Neural crest cell (in vitro differentiated cells): ENCODE data around the gene BAD. TPM values are rescaled to one million over a fixed set of nuclear protein-coding genes. Genes with fewer than 3 reads are reported as not detected.

Source experiments
- DNase-seq: peaks from one replicate; pipeline ENCODE4 v3.0.0; 2021; ENCODE audit warnings: low read depth, mixed read lengths, low spot score
- H3K27ac Mint-ChIP-seq: one replicate; pipeline ENCODE4 v1.8.0; 2021; ENCODE audit warnings: mild to moderate bottlenecking, mixed read lengths; ENCODE audit not compliant: unreplicated experiment
- H3K27me3 Mint-ChIP-seq: 2 replicates; pipeline ENCODE4 v1.8.0; 2021; ENCODE audit warnings: low read depth, mild to moderate bottlenecking, mixed read lengths
- H3K36me3 Mint-ChIP-seq: 2 replicates; pipeline ENCODE4 v1.8.0; 2021; ENCODE audit warnings: low read depth, mild to moderate bottlenecking, mixed read lengths
- H3K4me1 Mint-ChIP-seq: 2 replicates; pipeline ENCODE4 v1.8.0; 2021; ENCODE audit warnings: mixed read lengths
- H3K4me3 Mint-ChIP-seq: one replicate; pipeline ENCODE4 v1.8.0; 2021; ENCODE audit warnings: mild to moderate bottlenecking, mixed read lengths
- H3K9me3 Mint-ChIP-seq: 2 replicates; pipeline ENCODE4 v1.8.0; 2021; ENCODE audit warnings: mixed read lengths
- total RNA-seq: library from RNA; stranded (reverse); gene quantifications from 2 replicates; pipeline ENCODE4 v1.2.1, GENCODE V29; 2021
- TF ChIP-seq, protein P1 (sequence below): fragments of 200-600 bp; sonication (generic); conservative IDR thresholded peaks from 2 replicates; pipeline ENCODE4 v1.5.0; 2021; ENCODE audit warnings: antibody characterized with exemption, mild to moderate bottlenecking

The BAD gene
- total RNA-seq, 1 donor from 2014 or later: 47.1 TPM

DNA sequence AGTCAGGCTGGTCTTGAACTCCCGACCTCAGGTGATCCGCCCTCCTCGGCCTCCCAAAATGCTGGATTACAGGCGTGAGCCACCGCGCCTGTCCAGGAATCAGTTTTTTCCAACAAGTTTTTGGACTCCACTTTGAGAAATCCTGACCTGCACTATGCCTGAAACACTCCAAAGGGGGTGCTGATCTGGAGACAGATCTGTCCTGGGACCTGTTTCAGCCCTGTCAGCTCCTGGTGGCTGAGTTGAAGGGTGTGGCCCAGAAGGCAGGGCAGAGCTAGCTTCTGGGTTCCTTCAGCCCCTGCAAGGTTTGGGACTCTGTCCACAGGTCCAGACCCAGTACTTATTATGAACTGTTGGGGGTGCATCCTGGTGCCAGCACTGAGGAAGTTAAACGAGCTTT lies 52.9 kb downstream of the BAD start:
- H3K4me1 Mint-ChIP-seq: peaks cover 33% of the 10 kb centered on the region
- no peak for DNase-seq
- peak overlapping the region; percentile 93 for H3K4me3 Mint-ChIP-seq
- H3K27me3 Mint-ChIP-seq: no peaks in the 10 kb centered on the region
- H3K27ac Mint-ChIP-seq: no peak overlapping the region
- H3K9me3 Mint-ChIP-seq: no peaks in the 10 kb centered on the region
- TF ChIP-seq, protein P1, sequence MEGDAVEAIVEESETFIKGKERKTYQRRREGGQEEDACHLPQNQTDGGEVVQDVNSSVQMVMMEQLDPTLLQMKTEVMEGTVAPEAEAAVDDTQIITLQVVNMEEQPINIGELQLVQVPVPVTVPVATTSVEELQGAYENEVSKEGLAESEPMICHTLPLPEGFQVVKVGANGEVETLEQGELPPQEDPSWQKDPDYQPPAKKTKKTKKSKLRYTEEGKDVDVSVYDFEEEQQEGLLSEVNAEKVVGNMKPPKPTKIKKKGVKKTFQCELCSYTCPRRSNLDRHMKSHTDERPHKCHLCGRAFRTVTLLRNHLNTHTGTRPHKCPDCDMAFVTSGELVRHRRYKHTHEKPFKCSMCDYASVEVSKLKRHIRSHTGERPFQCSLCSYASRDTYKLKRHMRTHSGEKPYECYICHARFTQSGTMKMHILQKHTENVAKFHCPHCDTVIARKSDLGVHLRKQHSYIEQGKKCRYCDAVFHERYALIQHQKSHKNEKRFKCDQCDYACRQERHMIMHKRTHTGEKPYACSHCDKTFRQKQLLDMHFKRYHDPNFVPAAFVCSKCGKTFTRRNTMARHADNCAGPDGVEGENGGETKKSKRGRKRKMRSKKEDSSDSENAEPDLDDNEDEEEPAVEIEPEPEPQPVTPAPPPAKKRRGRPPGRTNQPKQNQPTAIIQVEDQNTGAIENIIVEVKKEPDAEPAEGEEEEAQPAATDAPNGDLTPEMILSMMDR: no peak
- H3K36me3 Mint-ChIP-seq: no peaks in the 10 kb centered on the region

DNA sequence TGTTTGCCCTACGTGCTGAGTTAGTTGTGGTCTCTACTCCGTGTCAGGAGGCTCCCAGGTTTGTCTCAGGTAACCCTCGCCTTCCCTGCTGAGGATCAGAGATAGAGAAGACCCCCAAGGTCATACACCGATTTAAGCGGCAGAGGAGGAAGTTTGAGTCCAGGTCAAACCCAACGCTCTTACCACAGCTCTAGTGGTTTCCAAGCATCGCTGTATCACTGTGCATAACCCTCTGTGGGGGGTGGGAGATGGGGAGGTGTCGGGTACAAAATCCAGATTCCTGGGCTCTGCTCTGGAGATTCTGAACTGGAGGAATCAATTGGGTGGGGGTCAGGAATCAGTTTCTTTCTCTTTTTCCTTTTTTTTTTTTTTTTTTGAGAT lies 53.5 kb downstream of the BAD start:
- Mint-ChIP-seq H3K9me3 (no peaks in the 10 kb centered on the region), H3K27ac (no peak overlapping the region), H3K36me3 (no peaks in the 10 kb centered on the region), H3K4me3 (peak overlapping the region; percentile 93), H3K4me1 (peaks cover 33% of the 10 kb centered on the region), H3K27me3 (no peaks in the 10 kb centered on the region)
- TF ChIP-seq, protein P1: no peak
- DNase-seq: no peak

DNA sequence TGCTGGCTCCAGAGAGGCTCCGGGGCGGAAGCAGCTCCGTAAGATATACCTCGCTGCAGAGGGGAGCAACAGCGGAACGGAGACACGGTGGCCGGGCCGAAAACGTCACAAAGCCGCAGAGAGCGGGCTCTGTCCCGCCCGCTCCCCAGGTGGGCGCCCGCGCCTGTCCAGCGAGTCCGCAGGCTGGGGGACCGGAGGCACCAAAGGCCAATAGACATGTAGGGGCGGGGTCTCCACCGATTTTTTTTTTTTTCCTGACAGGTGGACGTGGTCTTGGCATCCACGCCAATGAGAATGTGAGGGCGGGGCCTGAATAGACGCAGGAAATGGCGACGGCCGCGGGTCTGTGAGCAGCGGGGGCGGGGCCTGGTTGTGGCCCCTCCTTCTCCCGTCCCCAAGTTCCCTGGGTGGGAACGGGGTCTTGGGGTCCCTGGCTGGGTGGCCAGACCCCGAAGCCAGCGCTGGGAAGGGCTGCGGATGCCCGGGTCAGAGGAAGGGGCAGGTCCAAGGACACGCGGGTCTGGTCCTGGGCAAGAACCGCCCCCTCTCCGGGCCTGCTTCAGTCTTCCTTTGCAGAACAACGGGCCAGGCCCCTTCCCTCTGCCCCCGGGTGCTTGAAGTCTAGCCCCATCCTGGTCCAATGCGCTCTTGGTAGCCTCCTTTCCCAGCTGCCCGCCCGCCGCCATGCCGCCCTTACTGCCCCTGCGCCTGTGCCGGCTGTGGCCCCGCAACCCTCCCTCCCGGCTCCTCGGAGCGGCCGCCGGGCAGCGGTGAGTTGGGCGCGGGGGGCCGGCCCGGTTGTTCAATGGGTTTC lies 54.1 kb downstream of the BAD start, which contains the start of gene DNAJC4:
TSS of gene DNAJC4 (plus strand) at position 378 of the 814 bp plus-strand sequence. CDS start at position 685, 307 bp downstream.
- Mint-ChIP-seq H3K4me1 (peaks cover 36% of the 10 kb centered on the region), H3K27ac (peak within 1 kb of the TSS; percentile 57), H3K36me3 (no peaks in the 10 kb centered on the region), H3K9me3 (no peaks in the 10 kb centered on the region), H3K27me3 (no peaks in the 10 kb centered on the region), H3K4me3 (peak within 1 kb of the TSS; percentile 93)
- DNase-seq: peak; percentile 84
- TF ChIP-seq, protein P1: no peak

DNA sequence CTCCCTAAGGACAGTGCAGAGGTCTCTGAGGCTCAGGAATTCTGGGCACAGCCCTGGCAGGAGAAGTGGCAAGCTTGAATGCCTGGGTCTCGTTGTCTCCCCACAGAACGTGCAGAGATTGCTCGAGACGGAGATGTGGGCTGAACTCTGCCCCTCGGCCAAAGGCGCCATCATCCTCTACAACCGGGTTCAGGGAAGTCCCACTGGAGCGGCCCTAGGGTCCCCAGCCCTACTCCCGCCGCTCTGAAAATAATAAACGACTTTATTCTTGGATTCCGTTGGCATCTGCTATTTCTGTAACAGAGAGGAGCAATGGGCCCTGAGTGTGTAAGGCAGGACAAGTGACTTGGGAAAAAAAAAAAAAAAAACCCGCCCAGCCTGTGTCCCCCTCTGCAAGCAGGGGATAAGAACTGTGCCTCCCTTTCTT lies 54.7 kb downstream of the BAD start:
- H3K4me3 Mint-ChIP-seq: peak overlapping the region; percentile 93
- H3K36me3 Mint-ChIP-seq: no peaks in the 10 kb centered on the region
- peaks cover 37% of the 10 kb centered on the region for H3K4me1 Mint-ChIP-seq
- TF ChIP-seq, protein P1: no peak
- H3K27ac Mint-ChIP-seq: no peak overlapping the region
- H3K27me3 Mint-ChIP-seq: no peaks in the 10 kb centered on the region
- no peak for DNase-seq
- H3K9me3 Mint-ChIP-seq: no peaks in the 10 kb centered on the region

DNA sequence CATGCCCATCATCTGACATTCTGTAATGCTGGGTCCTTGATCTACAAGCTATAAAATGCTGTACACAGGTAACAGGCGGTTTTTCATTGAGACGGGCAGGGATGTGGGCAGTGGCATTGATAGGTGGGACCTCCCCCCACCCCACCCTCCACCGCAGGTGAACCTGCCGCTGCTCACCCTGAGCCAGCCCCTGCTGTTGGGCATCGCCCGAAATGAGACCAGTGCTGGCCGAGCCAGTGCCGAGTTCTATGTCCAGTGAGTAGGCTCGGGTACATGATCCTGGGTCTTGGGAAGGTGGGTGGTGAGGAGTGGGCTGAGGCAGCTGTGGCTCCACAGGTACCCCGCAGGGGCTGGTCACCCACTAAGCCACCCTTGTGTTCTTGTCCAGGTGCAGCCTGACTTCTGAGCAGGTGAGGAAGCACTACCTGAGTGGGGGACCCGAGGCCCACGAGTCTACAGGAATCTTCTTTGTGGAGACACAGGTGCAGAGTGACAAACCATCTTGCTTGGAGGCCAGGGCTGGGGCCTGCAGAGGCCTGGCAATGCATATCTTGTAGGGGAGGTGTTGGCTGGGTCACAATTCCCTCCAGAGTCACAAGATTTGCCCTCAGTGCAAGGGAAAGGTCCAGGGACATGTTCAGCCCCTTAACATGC lies 55.2 kb downstream of the BAD start:
- TF ChIP-seq, protein P1: no peak
- Mint-ChIP-seq H3K9me3 (no peaks in the 10 kb centered on the region), H3K27ac (no peak overlapping the region), H3K36me3 (no peaks in the 10 kb centered on the region), H3K4me1 (peaks cover 37% of the 10 kb centered on the region), H3K27me3 (no peaks in the 10 kb centered on the region), H3K4me3 (peak overlapping the region; percentile 93)
- no peak for DNase-seq
